T47D (cell line): Measurements from ENCODE around the gene PARP16.
"Not testable (repeated sequence)": the region's sequence is repeated elsewhere in the genome, so short reads cannot be mapped to it uniquely, and the experiment has no call there.

ENCODE experiments used
- DNase-seq, 2 experiments: peaks; one replicate each; pipeline versions ENCODE4 v3.0.0 to v3.0.0-alpha.2; 2011 to 2012; ENCODE audit warnings: low read depth in 1 of 2, low spot score in 1 of 2
- JUND ChIP-seq: IDR thresholded peaks from 2 replicates; pipeline ENCODE4 v1.6.1; 2012; ENCODE audit warnings: low read depth
- in situ Hi-C: cut with HindIII; loops from 2 replicates; pipeline ENCODE4 v1.10.0; 2016; ENCODE audit warnings: low sequenced_read_pairs, low pct_unique_long_range_greater_than_20kb

PARP16 gene

GRCh38 chr15:65285291-65286068 is 1.2 kb downstream of the PARP16 start:
- TF ChIP-seq JUND, result no peak
- in situ Hi-C loops, result no loop called here
- no peak for DNase-seq

DNA sequence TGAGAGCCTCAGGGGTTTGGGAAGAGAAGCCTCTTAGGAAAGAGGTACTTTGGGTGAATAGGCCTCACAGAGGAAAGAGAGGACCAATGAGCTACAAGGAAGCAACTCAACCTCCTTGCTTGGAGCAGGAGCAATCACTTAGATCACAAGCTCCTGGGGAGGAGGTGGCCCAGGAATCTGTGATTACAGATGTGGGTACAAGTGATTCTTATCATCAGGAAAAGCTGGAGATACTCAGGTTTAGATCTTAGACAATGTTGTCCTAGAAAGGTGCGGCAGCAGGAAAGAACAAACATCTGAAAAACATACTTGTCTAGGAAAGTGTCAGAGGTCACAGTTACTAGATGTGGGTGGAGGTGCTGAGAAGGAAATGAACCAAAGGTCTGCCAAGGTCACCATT is 8.2 kb downstream of the PARP16 start:
- TF ChIP-seq JUND, result no peak
- DNase-seq, result no peak
- in situ Hi-C loops, result no loop called here

DNA sequence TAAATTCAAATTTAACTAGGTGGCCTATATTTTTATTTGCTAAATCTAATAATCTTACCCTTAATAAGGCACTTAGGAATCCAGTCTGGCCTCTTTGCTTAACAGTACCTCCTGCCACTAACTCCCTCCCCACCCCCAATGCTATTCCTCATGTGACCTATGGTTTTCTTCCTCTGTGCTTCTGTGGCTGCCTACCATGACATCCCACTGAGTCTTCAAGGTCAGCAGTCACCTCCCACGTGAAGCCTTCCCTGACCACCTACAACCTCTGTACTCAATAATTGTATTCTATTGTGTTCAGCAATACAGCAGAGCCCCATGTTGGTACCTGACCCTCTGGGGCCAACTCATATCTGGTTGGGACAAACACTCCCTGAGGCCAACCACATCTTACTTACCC is 9.7 kb downstream of the PARP16 start:
- no peak for DNase-seq
- no peak for TF ChIP-seq JUND
- in situ Hi-C loops, result no loop called here

DNA sequence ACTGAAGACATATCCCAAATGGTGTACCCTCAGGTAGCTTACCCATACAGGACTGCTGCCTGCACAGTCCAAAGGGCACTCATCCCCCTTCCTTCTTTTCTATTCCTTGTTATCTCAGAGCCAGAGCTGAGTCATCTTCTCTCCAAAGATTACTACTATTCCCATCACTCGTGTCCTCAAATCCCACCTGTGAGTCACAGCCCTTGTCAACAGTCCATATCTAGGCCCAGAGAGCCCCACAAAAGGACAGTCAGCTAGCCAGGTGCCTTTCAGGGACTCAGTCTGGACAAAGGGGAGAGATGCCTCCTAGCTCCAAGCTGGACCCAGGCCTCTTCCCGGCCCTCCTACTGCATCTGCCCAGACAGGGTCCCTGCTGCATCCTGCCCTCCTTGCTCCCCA is 11.0 kb downstream of the PARP16 start:
- in situ Hi-C loops, result no loop called here
- TF ChIP-seq JUND, result no peak
- DNase-seq, result no peak

DNA sequence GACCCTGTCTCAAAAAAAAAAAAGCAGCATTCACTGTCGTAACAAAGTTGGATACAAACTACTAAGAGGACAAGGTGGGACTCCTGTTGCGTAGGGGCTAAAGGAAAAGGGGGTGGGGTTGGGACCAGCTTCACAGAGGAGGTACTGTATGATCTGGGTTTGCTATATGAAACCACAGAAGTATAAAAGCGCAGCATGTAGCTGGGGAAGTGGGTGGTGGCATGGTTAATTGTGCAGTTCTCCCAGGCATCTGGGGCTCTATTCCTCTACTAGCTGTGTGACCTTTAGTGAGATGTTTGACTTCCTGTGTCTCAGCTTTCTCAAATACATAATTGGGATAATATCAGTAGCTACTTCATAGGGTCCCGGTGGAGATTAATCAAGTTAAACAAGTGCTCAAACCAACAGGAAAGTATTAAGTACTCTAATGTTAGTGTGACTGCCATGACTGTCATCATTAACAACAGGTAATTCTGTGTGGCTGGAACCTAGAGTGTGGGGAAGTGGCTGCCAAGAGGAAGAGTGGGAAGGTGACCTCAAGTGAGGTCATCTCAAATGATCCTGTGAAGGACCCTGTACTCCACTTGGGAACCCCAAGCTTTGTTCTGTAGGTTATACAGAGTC is 11.5 kb downstream of the PARP16 start:
- DNase-seq, result no peak
- in situ Hi-C loops, result no loop called here
- TF ChIP-seq JUND, result no peak

- peak; percentile 73 to 83 for DNase-seq
- in situ Hi-C loops, result not testable (repeated sequence)
Observed at GRCh38 chr15:65270811-65271545, 15.7 kb downstream of the PARP16 start.

GRCh38 chr15:65268411-65268810 is 18.3 kb downstream of the PARP16 start:
- no peak for TF ChIP-seq JUND
- no peak for DNase-seq
- in situ Hi-C loops, result no loop called here

GRCh38 chr15:65266469-65266868 is 20.2 kb downstream of the PARP16 start:
- in situ Hi-C loops, result no loop called here
- no peak for TF ChIP-seq JUND
- DNase-seq, result no peak

GRCh38 chr15:65264863-65265430 is 21.7 kb downstream of the PARP16 start:
- in situ Hi-C loops, result no loop called here
- no peak for DNase-seq
- TF ChIP-seq JUND, result no peak

GRCh38 chr15:65263313-65263712 is 23.4 kb downstream of the PARP16 start:
- in situ Hi-C loops, result no loop called here
- no peak for DNase-seq
- TF ChIP-seq JUND, result no peak

DNA sequence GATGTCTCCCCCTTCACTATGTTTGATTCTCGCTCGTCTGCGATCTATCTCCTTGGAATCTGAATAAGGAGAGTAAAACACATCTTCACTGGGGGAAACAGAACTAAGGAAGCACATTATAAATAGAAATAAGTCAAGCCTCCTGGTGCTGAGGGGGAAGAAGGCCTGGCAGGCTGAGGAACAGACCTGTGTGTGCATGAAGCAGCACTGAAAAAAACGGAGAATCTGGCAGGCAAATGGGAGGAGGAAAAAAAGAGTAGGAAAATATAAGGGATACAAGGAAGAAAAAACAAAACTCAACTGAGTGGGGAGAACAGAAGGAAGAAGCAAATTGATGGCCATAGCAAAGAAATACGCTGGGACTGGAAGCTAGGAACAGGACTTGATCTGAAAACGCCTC is 25.7 kb downstream of the PARP16 start:
- TF ChIP-seq JUND, result no peak
- in situ Hi-C loops, result no loop called here
- DNase-seq, result no peak

DNA sequence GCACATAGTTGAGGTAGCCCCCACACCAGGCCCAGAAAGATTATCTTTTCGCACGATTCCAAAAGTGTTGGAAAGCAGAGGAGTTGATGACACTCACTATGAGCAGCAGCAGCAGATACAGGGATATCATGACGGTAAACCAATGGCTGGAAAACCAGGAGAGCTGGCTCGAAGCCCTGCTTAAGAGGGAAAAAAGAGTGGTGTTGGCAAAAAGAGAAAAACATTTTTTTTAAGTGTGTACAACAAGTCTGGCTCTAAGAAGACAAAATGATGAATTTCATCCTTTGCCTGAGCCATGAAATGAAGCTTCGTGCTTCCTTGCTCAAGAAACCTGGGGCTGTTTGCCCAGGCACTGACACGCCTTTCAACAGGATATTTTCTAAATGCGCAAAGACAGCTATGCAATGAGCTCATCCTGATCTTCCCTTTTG is 27.3 kb downstream of the PARP16 start:
- no peak for DNase-seq
- TF ChIP-seq JUND, result no peak
- in situ Hi-C loops, result no loop called here
